NT2/D1 (cell line): ENCODE results near the gene SPOCK1.

Source experiments
- SUZ12 ChIP-seq: IDR thresholded peaks from 2 replicates; pipeline ENCODE4 v1.6.1; 2011; ENCODE audit not compliant: insufficient read length, insufficient read depth; ENCODE audit errors: extremely low read depth
- YY1 ChIP-seq: IDR thresholded peaks from 2 replicates; pipeline ENCODE4 v1.6.1; 2011; ENCODE audit not compliant: insufficient read length, insufficient read depth
- ZNF274 ChIP-seq: IDR thresholded peaks from 2 replicates; pipeline ENCODE4 v1.6.1; 2011; ENCODE audit warnings: mild to moderate bottlenecking, low read depth, low read length

DNA sequence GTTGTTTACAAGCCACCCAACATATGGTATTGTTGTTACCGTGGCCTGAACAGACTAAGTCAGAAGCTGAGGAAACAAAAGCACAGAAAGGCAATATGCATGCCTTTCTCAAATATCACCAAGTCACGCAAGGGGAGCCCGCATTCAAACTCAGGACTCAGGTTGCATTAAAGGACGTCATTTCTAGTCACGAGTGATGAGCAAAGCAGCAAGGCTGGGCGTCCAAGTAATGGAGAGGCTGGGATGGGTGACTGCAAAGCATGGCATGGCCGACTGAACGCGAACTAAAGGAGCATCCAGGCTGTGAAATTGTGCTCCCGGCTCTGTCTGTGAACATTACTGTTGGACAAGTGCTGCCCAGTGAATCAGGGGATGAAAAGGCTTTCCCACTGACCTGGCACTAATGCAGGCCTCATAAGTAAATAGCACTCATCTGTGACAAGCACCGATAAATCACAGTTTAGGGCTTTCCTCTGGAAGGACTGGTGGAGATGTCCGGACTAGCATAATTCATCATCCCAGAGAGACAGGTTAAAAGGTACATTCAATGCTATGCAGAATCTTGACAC lies 202.8 kb downstream of the SPOCK1 start:
- TF ChIP-seq ZNF274: no peak
- TF ChIP-seq YY1: no peak
- no peak for TF ChIP-seq SUZ12
